ENCODE data around the gene CKB. TPM values are rescaled to one million over a fixed set of nuclear protein-coding genes. Genes with fewer than 3 reads are reported as not detected.
A peak's percentile ranks its signal among the peaks of the same experiment; 100 is the strongest.
"Not testable (repeated sequence)": the region's sequence is repeated elsewhere in the genome, so short reads cannot be mapped to it uniquely, and the experiment has no call there.

CKB gene
- polyA plus RNA-seq, 2 of the 4 experiments (the other 2 are of a cell fraction), result 52.3 to 79.8 TPM

GRCh38 chr14:103514596-103515421 lies 7.8 kb downstream of the CKB start:
- DNase-seq (ENCODE audit: low read depth in 1 of 2, low spot score in 1 of 2) (no peak), FAIRE-seq (no peak), ATAC-seq (no peak)
- Histone ChIP-seq H3K4me1 (peaks cover 18% of the 10 kb centered on the region), H3K27ac (no peak overlapping the region), H3K9me3 (no peaks in the 10 kb centered on the region), H3K4me2 (no peak overlapping the region), H3K4me3 (no peak overlapping the region)
- 81% methylated on average over 18 of the region's 18 CpGs for WGBS (ENCODE audit: missing lambda C conversion rate)
- ChIA-PET POLR2A (no interaction called here), CTCF (interaction anchor here (1.3 to 10.0 kb wide), 3 partner anchors 10 to 26 kb away, joined by 3 to 489 read pairs (median 62); partner anchors contain the start of gene TRMT61A)
- TF ChIP-seq FOXS1 (CRISPR knock-in tag; IDR thresholded peaks at IDR 0.05), result no peak
- TF ChIP-seq TFCP2L1 (CRISPR knock-in tag; IDR thresholded peaks at IDR 0.05), result no peak

DNA sequence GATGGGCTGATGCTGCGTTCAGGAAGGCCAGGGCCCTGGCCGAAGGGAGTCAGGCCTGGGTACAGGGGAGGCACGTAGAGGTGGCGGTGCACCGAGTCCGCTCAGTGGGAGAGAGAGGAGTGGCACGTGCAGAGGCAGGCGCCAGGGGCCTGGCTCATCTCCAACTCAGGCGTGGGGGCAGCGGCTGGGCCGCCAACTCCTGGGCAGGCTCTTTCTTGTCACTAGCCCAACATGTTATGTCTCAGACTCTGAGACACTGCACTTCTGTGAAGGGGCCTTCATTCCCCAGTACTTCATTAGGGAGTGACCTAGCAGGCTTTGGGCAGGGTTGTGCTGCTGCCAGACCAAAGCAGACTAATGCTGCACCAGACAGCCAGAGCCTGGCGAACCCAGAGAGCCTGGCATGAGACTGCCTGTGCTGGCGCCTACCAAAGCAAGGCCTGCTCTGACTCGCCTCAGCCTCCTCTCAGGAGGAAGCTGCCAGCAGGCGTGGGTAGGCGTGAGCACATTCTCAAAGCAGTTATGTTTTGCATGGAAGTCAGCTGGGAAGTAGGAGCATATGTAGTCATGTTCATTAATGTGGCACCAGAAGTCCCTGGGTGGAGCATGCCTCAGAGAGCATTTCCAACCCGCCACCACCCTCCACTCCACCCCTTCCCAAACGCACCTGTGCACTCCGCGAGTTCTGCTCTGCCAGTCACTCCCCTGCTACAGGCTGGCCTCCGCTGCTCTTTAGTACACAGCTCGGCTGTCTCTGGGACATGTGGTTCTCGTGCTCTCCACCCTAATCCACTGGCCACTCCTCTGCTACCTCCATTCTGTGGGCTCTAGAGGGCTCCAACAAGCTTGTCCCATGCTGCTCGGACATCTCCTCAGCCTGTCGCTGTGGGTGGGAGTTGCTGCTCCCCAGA lies 9.7 kb downstream of the CKB start:
- no peak overlapping the region for H3K4me3 ChIP-seq
- H3K9me3 ChIP-seq, result no peaks in the 10 kb centered on the region
- H3K4me1 ChIP-seq, result no peaks in the 10 kb centered on the region
- no peak for TF ChIP-seq KDM1A (IDR thresholded peaks at IDR 0.05; ENCODE audit: low read depth)
- DNase-seq (ENCODE audit: low read depth in 1 of 2, low spot score in 1 of 2), result no peak
- peak; percentile 12 to 15; a peak in 3 of 6 replicates for ATAC-seq
- H3K4me2 ChIP-seq, result no peak overlapping the region
- ChIA-PET CTCF (interaction anchor here (7.6 kb wide), 1 partner anchor 12 kb away, joined by 62 read pairs; no protein-coding TSS in a partner anchor), POLR2A (no interaction called here)
- FAIRE-seq, result no peak
- no peak overlapping the region for H3K27ac ChIP-seq
- WGBS (ENCODE audit: missing lambda C conversion rate), result 90% methylated on average over 25 of the region's 25 CpGs

- POLR2A ChIA-PET; DNase-seq (ENCODE audit: low read depth in 1 of 2, low spot score in 1 of 2); ATAC-seq; H3K27ac ChIP-seq; H3K4me2 ChIP-seq; H3K4me1 ChIP-seq; H3K9me3 ChIP-seq; H3K4me3 ChIP-seq; FAIRE-seq: not testable (repeated sequence)
- CTCF ChIA-PET, result interaction anchor here (2.8 to 7.6 kb wide), 4 partner anchors 8 to 34 kb away, joined by 11 to 62 read pairs (median 45); partner anchors contain the start of genes CKB and TRMT61A
- 96% methylated on average over 8 of the region's 8 CpGs for WGBS (ENCODE audit: missing lambda C conversion rate)
Observed at GRCh38 chr14:103512180-103512579, 10.4 kb downstream of the CKB start.

GRCh38 chr14:103510724-103511693 lies 11.6 kb downstream of the CKB start:
- ATAC-seq (no peak), DNase-seq (ENCODE audit: low read depth in 1 of 2, low spot score in 1 of 2) (no peak), FAIRE-seq (no peak)
- Histone ChIP-seq H3K4me3 (no peak overlapping the region), H3K4me1 (no peaks in the 10 kb centered on the region), H3K9me3 (no peaks in the 10 kb centered on the region), H3K4me2 (no peak overlapping the region), H3K27ac (no peak overlapping the region)
- WGBS (ENCODE audit: missing lambda C conversion rate), result 91% methylated on average over 26 of the region's 26 CpGs
- ChIA-PET POLR2A (no interaction called here), CTCF (interaction anchor here (0.7 to 7.6 kb wide), 9 partner anchors 9 to 128 kb away, joined by 3 to 62 read pairs (median 5); partner anchors contain the start of genes CKB and TRMT61A)
- TF ChIP-seq E2F6 (IDR thresholded peaks at IDR 0.05; ENCODE audit: borderline replicate concordance, low read depth), result no peak
- TF ChIP-seq HES2 (IDR thresholded peaks at IDR 0.05), result no peak
- no peak for TF ChIP-seq CHD4 (IDR thresholded peaks at IDR 0.05; ENCODE audit: borderline replicate concordance)
- no peak for TF ChIP-seq EHF (CRISPR knock-in tag; IDR thresholded peaks at IDR 0.05)
- no peak for TF ChIP-seq ELK1 (IDR thresholded peaks at IDR 0.05; ENCODE audit: low read depth, low read length)
- TF ChIP-seq BHLHE40 (IDR thresholded peaks at IDR 0.05; ENCODE audit: low read depth, low read length), result no peak
- TF ChIP-seq ATOH8 (CRISPR knock-in tag; IDR thresholded peaks at IDR 0.05; ENCODE audit: low read depth), result no peak
- no peak for TF ChIP-seq EP300 (IDR thresholded peaks at IDR 0.05)
- no peak for TF ChIP-seq PHF8 (IDR thresholded peaks at IDR 0.05; ENCODE audit: borderline replicate concordance, low read depth)
- TF ChIP-seq HEYL (CRISPR knock-in tag; IDR thresholded peaks at IDR 0.05), result no peak
- TF ChIP-seq HOXA7 (CRISPR knock-in tag; IDR thresholded peaks at IDR 0.05), result no peak
- no peak for TF ChIP-seq RNF2 (IDR thresholded peaks at IDR 0.05; ENCODE audit: borderline replicate concordance, low read depth)
- no peak for TF ChIP-seq RFX5 (IDR thresholded peaks at IDR 0.05)
- no peak for TF ChIP-seq MAX (IDR thresholded peaks at IDR 0.05)
- TF ChIP-seq CTCF (IDR thresholded peaks at IDR 0.05), result no peak

All from A549 (cell line).